HepG2 (cell line): ENCODE results near the gene MAPK8. TPM values are rescaled to one million over a fixed set of nuclear protein-coding genes. Genes with fewer than 3 reads are reported as not detected.

Experiments
- ATAC-seq: fragments of 200-7000 bp; cut with Tn5 transposase; 3 replicates; pipeline ENCODE4 v1.9.1; 2020; ENCODE audit warnings: mild to moderate bottlenecking, moderate library complexity
- BruUV-seq: library from RNA; stranded (reverse); fragments of 400-500 nt; replicated peaks from 2 replicates; lab custom pipeline; 2021; lab: Mats Ljungman, UMichigan
- CTCF ChIA-PET: fragments of 300-600 bp; formaldehyde crosslinking; extraction: SDS; loops from one replicate; lab custom pipeline; 2021; ENCODE audit warnings: low total read pairs, inconsistent platforms, low intra/inter-chr PET ratio; lab: Yijun Ruan, JAX
- POLR2A ChIA-PET: fragments of 350-600 bp; sonication (Branson Sonifier 250); formaldehyde crosslinking; loops from one replicate; lab custom pipeline; 2020; ENCODE audit warnings: antibody characterized with exemption, inconsistent platforms; lab: Yijun Ruan, JAX
- DNase-seq: peaks from one replicate; pipeline ENCODE4 v3.0.0-alpha.2; 2015; ENCODE audit warnings: low spot score
- FAIRE-seq: peaks from 3 replicates; lab custom pipeline; 2011; peaks lifted over from hg19 to GRCh38; lab: Jason Lieb, UNC
- H2AFZ ChIP-seq: one replicate; pipeline ENCODE4 v1.6.1; 2011; ENCODE audit warnings: low read length, inconsistent platforms
- H3K27ac ChIP-seq: fragments of 300-600 bp; 3 replicates; pipeline ENCODE4 v1.8.0; 2011; ENCODE audit warnings: mixed run types, mild to moderate bottlenecking, mixed read lengths, low read length, inconsistent platforms; ENCODE audit not compliant: insufficient read depth; ENCODE audit errors: extremely low read length
- H3K27me3 ChIP-seq, 2 experiments: fragments of 200-600 bp in 1 of 2; 2 replicates in 1 of 2; 3 replicates in 1 of 2; pipeline versions ENCODE4 v1.6.0 to v1.8.0; 2011; ENCODE audit warnings: low read length in 2 of 2, mild to moderate bottlenecking in 2 of 2, moderate library complexity in 2 of 2, inconsistent platforms in 1 of 2; ENCODE audit not compliant: insufficient read depth in 2 of 2, control insufficient read depth in 1 of 2
- H3K36me3 ChIP-seq, 2 experiments: fragments of 200-600 bp in 1 of 2; replicated peaks in 1 of 2; 2 replicates in 1 of 2; 3 replicates in 1 of 2; pipeline versions ENCODE4 v1.5.1 to v1.8.0; 2011; ENCODE audit warnings: low read length in 2 of 2, inconsistent platforms in 1 of 2; ENCODE audit not compliant: insufficient read depth in 2 of 2, control insufficient read depth in 1 of 2
- H3K4me1 ChIP-seq: 2 replicates; pipeline ENCODE4 v1.5.1; 2012; ENCODE audit warnings: low read length, inconsistent platforms; ENCODE audit not compliant: insufficient read depth
- H3K4me2 ChIP-seq: 2 replicates; pipeline ENCODE4 v1.6.0; 2011; ENCODE audit warnings: low read depth, low read length, inconsistent platforms
- H3K4me3 ChIP-seq, 3 experiments: fragments of 200-600 bp in 1 of 3; sonication (generic), shearing (Covaris generic) in 1 of 3; replicated peaks in 1 of 3; 2 replicates each; pipeline ENCODE4 v1.5.1; 2011 to 2016; ENCODE audit warnings: low read length in 3 of 3, inconsistent platforms in 2 of 3, low read depth in 2 of 3, mild to moderate bottlenecking in 2 of 3, control low read depth in 1 of 3, mixed read lengths in 1 of 3; ENCODE audit not compliant: insufficient read depth in 1 of 3
- H3K79me2 ChIP-seq: one replicate; pipeline ENCODE4 v1.6.1; 2011; ENCODE audit warnings: low read length, inconsistent platforms; ENCODE audit not compliant: insufficient read depth
- H3K9ac ChIP-seq: 2 replicates; pipeline ENCODE4 v1.6.0; 2011; ENCODE audit warnings: mild to moderate bottlenecking, low read depth, low read length, inconsistent platforms; ENCODE audit not compliant: insufficient read depth
- H3K9me3 ChIP-seq: 2 replicates; pipeline ENCODE4 v1.5.1; 2012; ENCODE audit warnings: mild to moderate bottlenecking, low read length
- H4K20me1 ChIP-seq: 2 replicates; pipeline ENCODE4 v1.6.0; 2011; ENCODE audit warnings: inconsistent platforms, mild to moderate bottlenecking, low read length, moderate library complexity; ENCODE audit not compliant: insufficient read depth
- HDAC2 ChIP-seq: sonication (generic); formaldehyde crosslinking; IDR thresholded peaks from 2 replicates; pipeline ENCODE4 v1.4.0; 2020; ENCODE audit warnings: missing genetic modification reagents
- ZNF441 ChIP-seq: sonication (generic); formaldehyde crosslinking; IDR thresholded peaks from 2 replicates; pipeline ENCODE4 v1.7.0; 2021; ENCODE audit warnings: missing genetic modification reagents, borderline replicate concordance
- ZNF782 ChIP-seq: sonication (generic); formaldehyde crosslinking; IDR thresholded peaks from 2 replicates; pipeline ENCODE4 v1.4.0; 2020; ENCODE audit warnings: missing genetic modification reagents, mild to moderate bottlenecking, borderline replicate concordance
- ZNF839 ChIP-seq: sonication (generic); formaldehyde crosslinking; IDR thresholded peaks from 2 replicates; pipeline ENCODE4 v1.4.0; 2020; ENCODE audit warnings: missing genetic modification reagents, mild to moderate bottlenecking, borderline replicate concordance
- ZNF850 ChIP-seq: sonication (generic); formaldehyde crosslinking; conservative IDR thresholded peaks from 2 replicates; pipeline ENCODE4 v1.9.0; 2021; ENCODE audit warnings: mild to moderate bottlenecking, missing genetic modification reagents
- WGBS: methylation state at CpG from one replicate; pipeline ENCODE4 v1.1.6; 2017; ENCODE audit warnings: low lambda C conversion rate; 5-methylcytosine and 5-hydroxymethylcytosine counted together
- in situ Hi-C: cut with HindIII; loops from 2 replicates; pipeline ENCODE4 v1.10.0; 2017; ENCODE audit warnings: low pct_unique_long_range_greater_than_20kb; ENCODE audit not compliant: extremely low pct_ligation_motif_present
- intact Hi-C: fragments of 100-400 bp; cut with micrococcal nuclease; formaldehyde crosslinking; loops from one replicate; pipeline ENCODE4 v1.10.0; 2022; ENCODE audit not compliant: unreplicated experiment
- polyA plus RNA-seq, 8 experiments: library from polyadenylated mRNA; depleted of rRNA in 3 of 8; stranded (reverse) in 7 of 8; unstranded in 1 of 8; fragments of >200 nt; fragmentation: Illumina TruSeq in 4 of 8; extraction: Trizol in 4 of 8; gene quantifications; 2 replicates each; pipeline versions ENCODE4 v1.2.1 to v1.2.3, GENCODE V29; 2011 to 2016; ENCODE audit warnings: low read depth in 4 of 8, missing spikeins in 1 of 8, mixed read lengths in 1 of 8; ENCODE audit not compliant: insufficient read depth in 1 of 8
- total RNA-seq, 5 experiments: library from RNA; depleted of rRNA; stranded (reverse); fragments of >200 nt; fragmentation: Illumina TruSeq; extraction: Trizol; gene quantifications; 2 replicates each; pipeline ENCODE4 v1.2.3, GENCODE V29; 2016; ENCODE audit warnings: low read depth in 1 of 5

MAPK8 gene
- total and polyA plus RNA-seq, 2 of the 13 experiments (the other 11 are each of a cell fraction or from before 2014, with no cell fraction given) = 41.6 to 47.3 TPM

DNA sequence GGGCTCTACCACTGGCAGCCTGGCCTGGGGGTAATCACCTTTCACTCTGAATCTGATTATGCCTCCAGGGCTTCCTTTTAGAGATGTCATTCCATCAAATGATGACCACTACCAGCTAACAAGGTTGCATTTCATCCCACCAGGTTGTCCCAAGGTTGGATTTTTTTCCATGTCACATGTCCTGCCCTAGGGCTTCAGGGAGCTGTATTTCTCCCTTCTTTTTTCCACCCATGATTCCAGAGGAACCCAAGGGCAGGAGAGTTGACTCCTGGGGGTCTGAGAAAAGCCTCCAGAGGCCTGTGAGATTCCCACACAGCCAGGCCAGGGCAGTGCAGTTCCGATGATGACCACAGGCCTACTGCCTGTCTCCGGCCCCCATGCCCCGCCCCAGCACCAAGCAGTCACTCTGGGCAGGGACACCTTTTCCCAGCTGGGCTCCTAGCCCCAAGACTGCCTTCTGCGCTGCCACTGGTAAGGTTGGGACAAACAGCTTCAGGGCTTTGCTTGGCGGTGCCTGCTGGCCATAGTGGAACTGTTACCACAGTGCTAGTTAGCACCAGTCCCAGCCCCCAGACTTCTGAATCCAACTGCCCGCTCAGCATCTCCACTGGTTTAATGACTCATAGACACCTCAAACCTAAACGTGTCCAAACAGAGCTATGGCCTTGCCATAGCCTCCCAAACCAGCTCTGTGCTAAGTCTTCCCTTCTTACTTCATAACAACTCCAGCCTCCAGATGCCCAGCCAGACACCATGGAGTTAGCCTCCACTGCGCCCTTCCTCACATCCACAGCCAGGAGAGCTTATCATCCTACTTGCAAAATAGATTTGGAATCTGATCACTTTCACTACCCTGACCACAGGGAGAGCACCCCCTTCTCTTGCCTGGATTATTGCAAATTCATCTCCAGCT, 164.7 kb downstream of the MAPK8 start:
- H3K79me2 ChIP-seq = no peaks in the 10 kb centered on the region
- in situ Hi-C loops (no loop called here), intact Hi-C loops (no loop called here)
- H3K4me1 ChIP-seq = peaks cover 12% of the 10 kb centered on the region; the same call in 1 of the 2 replicates
- H3K27ac ChIP-seq = no peak overlapping the region
- H2AFZ ChIP-seq = no peak overlapping the region
- BruUV-seq = no TSS peak
- ATAC-seq = peak; percentile 86
- H3K36me3 ChIP-seq = no peaks in the 10 kb centered on the region
- H3K4me2 ChIP-seq = no peak overlapping the region
- ChIA-PET CTCF (no interaction called here), POLR2A (no interaction called here)
- FAIRE-seq = no peak
- no peak overlapping the region for H3K4me3 ChIP-seq
- no peaks in the 10 kb centered on the region for H3K9me3 ChIP-seq
- no peak overlapping the region for H3K9ac ChIP-seq
- DNase-seq = no peak
- TF ChIP-seq ZNF441 (no peak), ZNF782 (no peak)
- WGBS = 41% methylated on average over 7 of the region's 8 CpGs
- H4K20me1 ChIP-seq = no peaks in the 10 kb centered on the region
- peaks cover 0 to 11% of the 10 kb centered on the region in 2 experiments; a peak in 1 of 5 replicates for H3K27me3 ChIP-seq

DNA sequence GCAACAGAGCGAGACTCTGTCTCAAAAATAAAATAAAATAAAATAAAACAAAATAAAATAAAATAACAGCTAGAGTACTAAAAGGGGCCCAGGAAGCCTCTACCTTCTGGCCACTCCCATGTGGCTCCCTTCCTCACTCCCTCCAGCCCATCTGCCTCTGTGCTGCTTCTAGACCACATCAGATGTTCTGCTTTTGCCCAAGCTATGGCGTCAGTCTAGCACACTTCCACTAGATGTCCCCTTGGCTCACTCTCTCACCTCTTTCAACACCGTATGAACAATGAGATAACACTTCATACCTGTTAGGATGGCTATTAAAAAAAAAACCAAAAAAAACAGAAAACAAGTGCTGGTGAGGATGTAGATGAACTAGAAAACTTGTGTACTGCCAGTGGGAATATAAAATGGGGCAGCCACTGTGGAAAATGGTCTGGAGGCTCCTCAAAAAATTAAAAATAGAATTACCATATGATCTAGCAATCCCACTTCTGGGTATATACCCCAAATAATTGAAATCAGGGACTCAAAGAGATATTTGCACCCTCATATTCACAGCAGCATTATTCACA, 166.1 kb downstream of the MAPK8 start:
- 35% methylated on average over 3 of the region's 3 CpGs for WGBS
- ChIA-PET POLR2A (no interaction called here), CTCF (no interaction called here)
- peaks cover 0 to 11% of the 10 kb centered on the region in 2 experiments; a peak in 1 of 5 replicates for H3K27me3 ChIP-seq
- no peaks in the 10 kb centered on the region for H3K9me3 ChIP-seq
- in situ Hi-C loops = no loop called here
- no peaks in the 10 kb centered on the region for H4K20me1 ChIP-seq
- H2AFZ ChIP-seq = no peak overlapping the region
- ATAC-seq = no peak
- no peak overlapping the region for H3K4me2 ChIP-seq
- DNase-seq = no peak
- no peaks in the 10 kb centered on the region for H3K36me3 ChIP-seq
- no TSS peak for BruUV-seq
- FAIRE-seq = no peak
- no peak overlapping the region for H3K9ac ChIP-seq
- peaks cover 12% of the 10 kb centered on the region; the same call in 1 of the 2 replicates for H3K4me1 ChIP-seq
- H3K79me2 ChIP-seq = no peaks in the 10 kb centered on the region
- H3K4me3 ChIP-seq = no peak overlapping the region
- intact Hi-C loops = no loop called here
- TF ChIP-seq ZNF850 (CRISPR knock-in tag) (no peak), ZNF839 (CRISPR knock-in tag) (no peak), HDAC2 (CRISPR knock-in tag) (no peak)
- TF ChIP-seq, all 625 proteins: peak for 0
- H3K27ac ChIP-seq = no peak overlapping the region
